ENCODE data around the gene CDHR2.
"Not testable (repeated sequence)": the region's sequence is repeated elsewhere in the genome, so short reads cannot be mapped to it uniquely, and the experiment has no call there.

Gene CDHR2

DNA sequence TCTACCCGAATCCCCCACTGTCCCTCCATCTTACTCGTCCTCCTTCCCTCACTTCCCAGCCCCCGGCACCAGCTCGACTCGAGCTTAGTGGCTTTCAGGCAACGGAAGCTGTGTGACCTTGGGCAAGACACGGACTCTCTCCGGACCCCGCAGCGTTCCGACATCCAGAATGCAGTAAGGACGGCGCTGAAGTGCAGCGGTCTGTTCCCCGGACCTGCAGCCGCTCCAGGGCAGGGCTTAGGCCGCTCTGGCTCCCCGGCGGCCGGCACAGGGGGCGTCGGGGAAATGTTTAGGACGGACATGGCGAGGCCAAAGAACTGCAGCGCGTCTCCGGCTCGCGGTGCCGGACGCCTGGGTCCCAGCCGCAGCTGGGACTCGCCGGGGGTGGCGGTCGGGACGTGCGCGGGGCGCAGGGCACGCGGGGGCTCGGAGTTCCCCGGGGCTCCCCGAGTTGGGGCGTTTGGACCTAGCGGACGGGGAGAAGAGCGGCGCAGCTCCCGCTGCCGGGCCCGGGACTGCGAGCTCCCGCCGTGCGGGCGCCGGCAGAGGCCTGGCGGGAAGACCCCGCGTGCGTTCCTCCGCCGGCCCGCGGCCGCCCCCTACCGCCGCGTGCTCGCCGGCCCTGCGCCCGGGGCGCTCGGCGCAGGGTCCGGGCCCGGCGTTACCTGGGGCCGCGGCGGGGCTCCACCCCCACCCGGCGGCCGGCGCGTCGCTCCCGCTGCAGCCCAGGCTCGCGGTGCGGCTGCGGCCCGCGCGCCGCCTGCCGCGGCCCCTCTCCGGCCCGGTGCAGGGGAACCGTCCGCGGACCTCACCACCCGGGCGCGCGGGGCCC, 6.3 kb upstream of the CDHR2 start:
- Mint-ChIP-seq H3K36me3 (ENCODE audit: low read depth) (no peaks in the 10 kb centered on the region), H3K27ac (peak overlapping the region; percentile 81), H3K4me1 (ENCODE audit: low read depth) (peaks cover 70% of the 10 kb centered on the region), H3K27me3 (no peaks in the 10 kb centered on the region), H3K4me3 (peak overlapping the region; percentile 80), H3K9me3 (no peaks in the 10 kb centered on the region)

DNA sequence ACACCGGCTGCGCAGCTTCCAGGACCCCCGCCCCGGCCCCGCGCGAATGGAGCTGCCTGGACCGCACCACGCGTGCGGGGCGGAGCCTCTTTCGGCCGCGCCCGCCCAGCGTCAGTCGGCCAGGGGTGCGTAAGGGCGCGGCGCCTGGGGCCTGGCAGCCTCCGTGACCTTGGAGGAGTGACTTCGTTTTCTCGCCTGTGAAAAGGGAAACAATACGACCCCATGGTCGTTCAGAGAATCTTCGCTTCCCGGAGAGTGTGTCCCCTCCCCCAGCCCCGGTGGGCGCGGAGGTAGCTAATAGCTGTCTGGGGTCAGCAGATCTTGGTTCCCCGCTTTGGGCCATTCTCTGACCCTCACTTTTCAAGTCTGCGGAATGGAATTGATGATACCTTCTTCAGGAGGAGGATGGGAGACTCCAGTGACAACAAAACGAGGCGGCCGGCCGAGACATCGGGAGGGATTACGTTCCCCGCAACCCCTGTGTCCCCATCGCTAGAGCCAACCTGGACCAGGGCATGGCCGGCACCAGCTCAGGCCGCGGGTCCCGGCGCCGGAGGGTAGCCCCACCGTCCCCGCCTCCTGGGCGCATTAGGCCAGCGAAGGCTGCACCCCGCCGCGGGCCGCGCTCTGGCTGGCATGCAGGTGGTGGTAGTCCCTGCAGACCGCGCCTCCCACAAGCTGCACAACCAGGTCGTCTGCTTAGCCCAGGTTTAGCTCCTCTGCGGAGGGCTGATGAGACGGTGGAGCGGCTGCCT, 5.5 kb upstream of the CDHR2 start:
- no peaks in the 10 kb centered on the region for H3K36me3 Mint-ChIP-seq (ENCODE audit: low read depth)
- H3K27ac Mint-ChIP-seq = peak overlapping the region; percentile 95
- no peaks in the 10 kb centered on the region for H3K27me3 Mint-ChIP-seq
- peak overlapping the region; percentile 94 for H3K4me3 Mint-ChIP-seq
- H3K9me3 Mint-ChIP-seq = no peaks in the 10 kb centered on the region
- H3K4me1 Mint-ChIP-seq (ENCODE audit: low read depth) = peaks cover 62% of the 10 kb centered on the region

DNA sequence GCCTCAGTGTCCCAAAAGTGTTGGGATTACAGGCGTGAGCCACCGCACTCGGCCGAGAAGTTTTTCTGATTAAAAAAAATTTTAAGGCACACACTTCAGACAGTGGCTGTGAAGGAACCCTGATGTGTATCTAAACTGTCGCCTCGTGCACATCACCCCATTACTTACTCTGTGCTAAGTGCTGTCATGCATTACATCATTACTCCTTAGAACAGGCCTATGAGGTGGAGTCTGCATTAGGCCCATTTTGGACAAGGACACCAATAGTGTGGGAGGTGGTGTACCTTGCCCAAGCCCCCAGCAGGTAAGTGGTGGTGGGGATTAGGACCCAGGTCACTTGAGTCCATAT, 3.8 kb upstream of the CDHR2 start:
- Mint-ChIP-seq H3K36me3 (ENCODE audit: low read depth) (no peaks in the 10 kb centered on the region), H3K4me3 (no peak overlapping the region), H3K27me3 (no peaks in the 10 kb centered on the region), H3K4me1 (ENCODE audit: low read depth) (peaks cover 49% of the 10 kb centered on the region), H3K9me3 (no peaks in the 10 kb centered on the region), H3K27ac (no peak overlapping the region)

DNA sequence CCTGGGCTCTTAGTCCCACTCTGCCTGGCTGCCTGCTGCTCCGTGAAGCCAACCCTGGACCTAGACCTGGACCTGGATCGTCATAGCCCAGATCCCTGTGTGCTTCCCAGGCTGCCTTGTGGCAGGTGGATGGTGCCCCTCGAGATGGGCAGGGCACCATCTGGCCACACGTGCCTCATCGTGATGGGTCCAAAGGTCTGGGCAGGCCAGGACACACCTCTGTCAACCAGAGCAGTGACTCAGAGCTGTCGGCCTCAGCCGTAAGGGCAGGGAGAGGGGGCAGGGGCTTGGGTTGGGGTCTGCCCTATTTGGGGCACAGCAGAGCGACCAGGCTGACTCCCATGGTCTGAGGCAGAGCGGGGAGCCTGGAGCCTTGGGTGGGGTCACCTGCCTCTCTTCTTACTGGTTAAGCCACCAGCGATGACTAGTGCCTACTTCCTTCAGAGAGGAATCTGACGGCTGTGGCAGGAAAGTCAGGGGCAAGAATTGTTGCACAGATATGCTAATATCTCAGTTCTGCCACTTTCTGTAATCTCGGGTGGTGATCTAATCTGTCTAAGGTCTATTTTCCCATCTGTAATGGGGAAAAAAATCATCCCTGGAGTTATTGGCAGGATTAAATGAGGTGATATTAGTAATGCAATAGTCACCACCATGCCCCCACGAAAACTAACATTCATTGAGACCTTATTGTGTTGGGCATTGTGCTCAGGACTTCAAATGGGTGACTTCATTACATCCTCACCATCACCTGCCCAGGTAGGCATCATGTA, 3.2 kb upstream of the CDHR2 start:
- no peaks in the 10 kb centered on the region for H3K36me3 Mint-ChIP-seq (ENCODE audit: low read depth)
- H3K4me1 Mint-ChIP-seq (ENCODE audit: low read depth) = peaks cover 44% of the 10 kb centered on the region
- H3K9me3 Mint-ChIP-seq = no peaks in the 10 kb centered on the region
- H3K4me3 Mint-ChIP-seq = no peak overlapping the region
- no peak overlapping the region for H3K27ac Mint-ChIP-seq
- H3K27me3 Mint-ChIP-seq = no peaks in the 10 kb centered on the region

DNA sequence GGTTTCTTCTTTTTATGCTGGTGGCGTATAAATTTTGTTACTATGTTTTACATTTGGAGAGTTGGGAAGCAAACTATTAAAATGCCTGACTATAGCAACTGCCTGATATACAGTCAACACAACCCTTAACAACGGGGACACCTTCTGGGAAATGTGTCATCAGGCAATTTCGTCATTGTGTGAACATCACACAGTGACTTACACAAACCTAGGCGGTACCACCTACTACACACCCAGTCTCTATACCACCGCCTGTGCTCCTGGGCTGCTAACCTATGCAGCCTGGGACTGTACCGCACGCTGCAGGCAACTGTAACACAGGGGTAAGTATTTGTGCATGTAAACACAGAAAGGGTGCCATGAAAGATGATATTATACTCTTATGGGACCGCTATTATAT, 1.3 kb upstream of the CDHR2 start:
- no peaks in the 10 kb centered on the region for H3K27me3 Mint-ChIP-seq
- H3K27ac Mint-ChIP-seq = peak overlapping the region; percentile 17
- H3K9me3 Mint-ChIP-seq = no peaks in the 10 kb centered on the region
- no peaks in the 10 kb centered on the region for H3K36me3 Mint-ChIP-seq (ENCODE audit: low read depth)
- no peak overlapping the region for H3K4me3 Mint-ChIP-seq
- H3K4me1 Mint-ChIP-seq (ENCODE audit: low read depth) = peaks cover 33% of the 10 kb centered on the region

DNA sequence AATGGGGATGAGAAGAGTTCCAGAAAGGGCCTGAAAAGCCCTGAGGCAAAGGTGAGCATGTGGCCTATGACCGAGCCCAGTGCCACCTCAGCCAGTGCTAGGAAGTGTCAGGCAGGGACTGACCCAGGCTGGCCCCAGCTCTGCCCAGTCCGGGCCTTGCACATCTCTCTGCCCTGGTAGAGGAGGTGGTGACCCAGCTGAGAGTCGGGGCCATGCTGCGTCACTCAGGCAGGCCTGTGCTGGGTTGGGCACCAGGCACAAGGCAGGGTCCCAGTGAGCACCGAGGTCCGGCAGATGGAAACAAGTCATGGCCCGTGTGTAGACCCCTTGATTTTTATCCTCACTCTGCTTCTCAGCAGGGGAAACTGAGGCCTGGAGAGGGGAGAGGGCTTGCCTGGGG, 729 bp downstream of the CDHR2 start:
- no peak overlapping the region for H3K4me3 Mint-ChIP-seq
- H3K27me3 Mint-ChIP-seq = no peaks in the 10 kb centered on the region
- H3K27ac Mint-ChIP-seq = no peak overlapping the region

DNA sequence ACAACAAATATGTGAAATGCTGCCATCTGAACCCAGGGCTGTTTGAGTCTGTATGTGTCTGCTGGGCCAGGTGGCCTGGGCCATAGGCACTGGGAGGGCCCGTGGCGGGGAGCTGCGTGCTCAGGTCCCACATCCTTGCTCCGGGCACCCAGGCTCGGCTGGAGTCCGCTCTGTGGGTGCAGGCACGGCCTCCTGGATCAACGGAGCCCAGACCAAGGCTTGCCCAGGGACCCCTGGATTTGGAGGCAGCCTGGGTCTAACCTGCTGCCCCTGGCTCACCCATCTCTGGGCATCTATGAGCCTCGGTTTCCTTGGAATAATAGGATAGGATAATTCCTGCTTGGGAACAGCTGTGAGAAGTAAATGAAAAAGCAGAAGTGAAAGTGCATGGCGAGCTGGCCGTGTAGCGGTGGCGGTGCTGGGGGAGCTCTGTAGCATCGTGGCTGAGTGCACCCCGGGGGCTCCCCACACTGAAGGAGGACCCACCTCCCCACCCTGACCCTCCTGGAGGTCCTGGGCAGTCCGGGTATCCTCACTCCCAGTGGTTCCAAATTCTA, 1.2 kb downstream of the CDHR2 start:
- Mint-ChIP-seq H3K27me3 (no peaks in the 10 kb centered on the region), H3K27ac (peak overlapping the region; percentile 52), H3K36me3 (ENCODE audit: low read depth) (no peaks in the 10 kb centered on the region), H3K4me1 (ENCODE audit: low read depth) (peaks cover 43% of the 10 kb centered on the region), H3K9me3 (no peaks in the 10 kb centered on the region), H3K4me3 (peak overlapping the region; percentile 20)

More for the DNA sequence above, 729 bp downstream of the CDHR2 start:
- H3K4me1 Mint-ChIP-seq (ENCODE audit: low read depth) = peaks cover 43% of the 10 kb centered on the region
- no peaks in the 10 kb centered on the region for H3K9me3 Mint-ChIP-seq
- no peaks in the 10 kb centered on the region for H3K36me3 Mint-ChIP-seq (ENCODE audit: low read depth)

DNA sequence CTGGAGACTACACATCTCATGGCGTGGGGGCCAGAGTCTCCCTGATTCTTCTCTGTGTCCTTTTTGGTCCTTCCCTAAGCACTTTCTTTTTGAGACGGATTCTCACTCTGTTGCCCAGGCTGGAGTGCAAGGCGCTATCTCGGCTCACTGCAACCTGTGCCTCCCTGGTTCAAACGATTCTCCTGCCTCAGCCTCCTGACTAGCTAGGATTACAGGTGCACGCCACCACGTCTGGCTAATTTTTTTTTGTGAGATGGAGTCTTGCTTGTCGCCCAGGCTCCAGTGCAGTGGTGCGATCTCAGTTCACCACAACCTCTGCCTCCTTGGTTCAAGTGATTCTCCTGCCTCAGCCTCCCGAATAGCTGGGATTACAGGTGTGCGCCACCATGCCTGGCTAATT, 1.8 kb downstream of the CDHR2 start:
- Mint-ChIP-seq H3K4me3 (peak overlapping the region; percentile 20), H3K4me1 (ENCODE audit: low read depth) (peaks cover 44% of the 10 kb centered on the region)
- not testable (repeated sequence) for H3K36me3 Mint-ChIP-seq (ENCODE audit: low read depth); H3K27ac Mint-ChIP-seq; H3K9me3 Mint-ChIP-seq; H3K27me3 Mint-ChIP-seq

DNA sequence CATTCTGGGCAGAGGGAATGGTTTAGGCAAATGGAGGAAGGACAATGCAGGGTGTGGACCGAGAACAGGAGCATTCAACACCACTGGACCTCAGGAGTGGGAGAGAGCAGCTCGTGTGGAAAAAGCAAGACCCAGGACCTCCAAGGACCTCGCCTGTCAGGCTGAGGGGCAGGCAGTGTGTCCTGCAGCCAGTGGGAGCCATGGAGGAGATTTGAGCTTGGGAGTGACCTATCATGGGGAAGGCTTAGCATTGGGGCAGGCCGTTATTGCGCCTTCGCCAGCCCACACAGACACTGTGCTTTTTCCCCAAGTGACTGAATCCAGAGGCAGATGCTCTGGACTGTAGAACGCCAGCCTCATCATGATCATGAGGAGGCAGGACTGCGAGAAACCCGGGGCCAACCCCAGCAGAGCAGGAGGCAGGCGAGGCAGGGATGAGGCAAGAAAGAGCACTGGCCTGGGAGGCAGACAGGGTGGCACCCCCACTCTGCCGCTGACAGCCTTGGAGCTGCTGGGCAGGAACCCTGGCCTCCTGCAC, 3.3 kb downstream of the CDHR2 start:
- Mint-ChIP-seq H3K4me3 (no peak overlapping the region), H3K27me3 (no peaks in the 10 kb centered on the region), H3K36me3 (ENCODE audit: low read depth) (no peaks in the 10 kb centered on the region), H3K9me3 (no peaks in the 10 kb centered on the region), H3K4me1 (ENCODE audit: low read depth) (peaks cover 45% of the 10 kb centered on the region), H3K27ac (no peak overlapping the region)

DNA sequence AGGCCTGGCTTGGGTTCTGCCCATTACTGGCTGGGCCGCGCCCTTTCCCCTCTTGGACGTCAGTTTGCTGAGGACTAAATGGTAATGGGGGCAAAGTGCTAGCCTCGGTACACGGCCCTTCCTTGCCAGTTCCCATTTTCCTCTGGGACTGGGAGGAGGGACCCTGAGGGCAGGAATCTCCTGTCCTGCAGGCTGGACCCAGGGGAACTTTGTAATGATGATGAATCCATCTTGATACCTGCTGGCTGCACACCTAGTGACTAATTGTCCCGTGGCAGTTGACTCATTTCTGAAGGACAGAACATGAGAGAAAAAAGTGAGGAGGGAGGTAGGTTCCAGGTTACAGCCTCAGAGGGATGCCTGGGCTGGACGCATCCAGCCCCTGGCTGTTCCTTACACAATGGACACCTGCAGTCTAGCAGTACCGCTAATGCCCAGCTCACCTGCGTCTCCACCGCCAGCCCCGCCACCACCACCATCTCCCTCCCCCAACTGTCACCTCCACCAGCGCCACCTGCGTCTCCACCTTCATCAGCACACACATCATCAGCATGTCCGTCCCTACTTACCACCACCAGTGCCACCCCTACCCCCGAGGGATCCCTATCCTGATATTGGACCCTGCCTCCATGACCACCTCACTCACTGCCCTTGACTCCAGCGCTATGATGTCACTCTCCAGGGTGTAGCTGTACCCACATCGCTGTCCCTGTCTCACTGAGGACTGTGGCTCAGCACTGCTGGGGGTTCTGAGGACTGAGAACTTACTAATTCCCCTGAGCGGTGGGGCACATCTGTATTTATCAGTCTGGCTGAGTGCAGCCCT, 4.3 kb downstream of the CDHR2 start:
- no peaks in the 10 kb centered on the region for H3K9me3 Mint-ChIP-seq
- H3K27ac Mint-ChIP-seq = no peak overlapping the region
- H3K27me3 Mint-ChIP-seq = no peaks in the 10 kb centered on the region
- no peaks in the 10 kb centered on the region for H3K36me3 Mint-ChIP-seq (ENCODE audit: low read depth)
- peaks cover 40% of the 10 kb centered on the region for H3K4me1 Mint-ChIP-seq (ENCODE audit: low read depth)
- no peak overlapping the region for H3K4me3 Mint-ChIP-seq

DNA sequence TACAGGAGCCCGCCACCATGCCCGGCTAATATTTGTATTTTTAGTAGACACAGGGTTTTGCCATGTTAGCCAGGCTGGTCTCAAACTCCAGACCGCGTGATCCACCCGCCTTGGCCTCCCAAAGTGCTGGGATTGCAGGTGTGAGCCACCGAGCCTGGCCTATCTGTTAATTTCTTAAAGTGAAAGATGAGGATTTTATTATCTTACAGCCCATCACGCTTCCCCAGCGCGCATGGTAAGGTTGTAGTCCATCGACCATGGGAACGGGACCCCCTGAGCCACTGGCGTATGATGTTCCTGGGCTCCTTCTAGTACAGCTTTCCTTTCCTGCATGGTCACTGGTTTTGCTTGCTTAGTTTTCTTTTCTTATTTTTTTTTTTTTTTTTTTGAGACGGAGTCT, 8.7 kb downstream of the CDHR2 start:
- Mint-ChIP-seq H3K27me3 (no peaks in the 10 kb centered on the region), H3K9me3 (no peaks in the 10 kb centered on the region), H3K36me3 (ENCODE audit: low read depth) (no peaks in the 10 kb centered on the region), H3K4me3 (no peak overlapping the region), H3K27ac (no peak overlapping the region), H3K4me1 (ENCODE audit: low read depth) (peaks cover 63% of the 10 kb centered on the region)

DNA sequence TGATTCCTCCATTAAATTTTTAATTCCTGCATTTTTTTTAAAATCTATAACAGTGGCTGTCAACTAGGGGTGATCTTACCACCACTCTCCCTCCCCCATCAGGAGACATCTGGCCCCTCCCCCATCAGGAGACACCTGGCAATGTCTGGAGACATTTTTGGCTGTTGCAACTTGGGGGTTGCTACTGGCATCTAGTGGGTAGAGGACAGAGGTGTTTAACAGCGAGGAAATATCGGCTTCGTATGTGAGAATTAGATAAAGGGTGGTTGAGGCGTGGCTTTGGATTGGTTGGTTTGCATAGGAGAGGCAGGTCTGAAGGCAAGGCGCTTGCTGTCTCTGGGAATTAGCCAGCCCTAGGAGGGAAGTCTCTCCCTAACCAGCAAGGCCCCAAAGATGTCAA, 10.5 kb downstream of the CDHR2 start:
- H3K27ac Mint-ChIP-seq = no peak overlapping the region
- H3K27me3 Mint-ChIP-seq = no peaks in the 10 kb centered on the region
- peaks cover 49% of the 10 kb centered on the region for H3K4me1 Mint-ChIP-seq (ENCODE audit: low read depth)
- H3K9me3 Mint-ChIP-seq = no peaks in the 10 kb centered on the region
- H3K4me3 Mint-ChIP-seq = no peak overlapping the region
- H3K36me3 Mint-ChIP-seq (ENCODE audit: low read depth) = no peaks in the 10 kb centered on the region

DNA sequence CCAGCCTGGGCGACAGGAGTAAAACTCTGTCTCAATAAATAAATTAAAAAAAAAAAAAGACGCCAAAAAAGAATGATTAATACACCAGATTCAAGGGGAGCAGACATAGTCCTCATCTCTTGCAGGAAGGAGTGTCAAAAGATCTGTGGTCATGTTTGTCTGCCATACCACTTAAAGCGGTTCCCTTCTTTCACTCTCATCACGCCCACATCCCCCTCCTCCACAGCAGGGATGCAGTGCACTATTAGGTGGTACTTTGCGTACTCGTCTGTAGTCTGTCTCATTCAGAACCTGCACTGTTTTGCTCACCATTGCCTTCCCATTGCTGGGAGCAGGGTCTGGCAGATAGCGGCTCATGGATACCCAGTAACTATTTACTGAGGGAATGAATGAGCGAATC, 11.2 kb downstream of the CDHR2 start:
- Mint-ChIP-seq H3K36me3 (ENCODE audit: low read depth) (no peaks in the 10 kb centered on the region), H3K4me3 (no peak overlapping the region), H3K9me3 (no peaks in the 10 kb centered on the region), H3K27ac (no peak overlapping the region), H3K27me3 (no peaks in the 10 kb centered on the region), H3K4me1 (ENCODE audit: low read depth) (peaks cover 42% of the 10 kb centered on the region)

DNA sequence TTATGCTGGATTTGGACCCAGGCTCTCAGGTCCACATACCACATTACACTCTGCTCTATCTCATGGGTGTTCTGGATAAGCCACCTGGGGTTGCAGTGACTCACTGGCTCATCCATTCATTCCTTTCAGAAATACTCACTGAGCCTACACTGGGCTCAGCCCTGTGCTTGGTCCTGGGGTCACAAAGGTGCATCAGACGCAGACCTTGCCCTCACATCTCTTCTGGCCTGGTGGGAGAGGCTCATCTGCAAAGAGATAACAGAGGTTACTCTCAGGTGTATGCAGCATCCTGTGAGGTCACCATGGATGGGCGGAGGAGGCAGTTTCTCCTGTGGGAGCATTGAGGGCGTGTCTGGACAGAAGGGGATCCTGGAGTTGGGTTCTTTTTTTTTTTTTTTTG, 12.1 kb downstream of the CDHR2 start:
- no peaks in the 10 kb centered on the region for H3K27me3 Mint-ChIP-seq
- no peak overlapping the region for H3K4me3 Mint-ChIP-seq
- H3K4me1 Mint-ChIP-seq (ENCODE audit: low read depth) = peaks cover 34% of the 10 kb centered on the region
- H3K36me3 Mint-ChIP-seq (ENCODE audit: low read depth) = no peaks in the 10 kb centered on the region
- no peak overlapping the region for H3K27ac Mint-ChIP-seq
- no peaks in the 10 kb centered on the region for H3K9me3 Mint-ChIP-seq

Data from stimulated activated naive CD8-positive, alpha-beta T cell treated with anti-CD3 and anti-CD28 coated beads, Interleukin-15, Interleukin-2, amounts not matched to agents 100 ng/mL and 50 ng/mL, for 24 hours (primary cell).